ENCODE measurements around the gene LHFPL3.

- no peak for TF ChIP-seq CTCF (IDR thresholded peaks at IDR 0.05; ENCODE audit: low read length)
- TF ChIP-seq EZH2 (IDR thresholded peaks at IDR 0.05; ENCODE audit: borderline replicate concordance, low read length) = no peak
Measured at GRCh38 chr7:104825099-104825498, 496.7 kb downstream of the LHFPL3 start.

Data from OCI-LY1 (cell line).